Measurements from ENCODE around the gene AEBP2. TPM values are rescaled to one million over a fixed set of nuclear protein-coding genes. Genes with fewer than 3 reads are reported as not detected.

The AEBP2 gene
- total and polyA plus RNA-seq, 2 donors (not counting 3 experiments of a cell fraction or from before 2014, with no cell fraction given), result 8.8 to 42.2 TPM

- H4K20me1 ChIP-seq (replicated peaks; ENCODE audit: control insufficient read depth, extremely low read depth, insufficient read depth, low read length), result no peaks in the 10 kb centered on the region
- no peak overlapping the region for H3K4me3 ChIP-seq (replicated peaks in 1 of 3; ENCODE audit: insufficient read depth in 1 of 3, low read depth in 1 of 3, low read length in 3 of 3)
- CTCF ChIA-PET, result no interaction called here
- BruUV-seq (replicated peaks), result no TSS peak
- no peak overlapping the region for H3K9ac ChIP-seq (replicated peaks; ENCODE audit: extremely low read depth, insufficient read depth, low read length)
- dilution Hi-C loops (cut with MboI; ENCODE audit: extremely low pct_ligation_motif_present, low sequenced_read_pairs), result no loop called here
- FAIRE-seq, result no peak
- no peaks in the 10 kb centered on the region for H3K36me3 ChIP-seq (ENCODE audit: control insufficient read depth in 2 of 2, extremely low read depth in 1 of 2, insufficient read depth in 2 of 2, low read length in 2 of 2)
- no peak overlapping the region for H2AFZ ChIP-seq (ENCODE audit: low read depth, low read length)
- TF ChIP-seq MAX (IDR thresholded peaks at IDR 0.05; ENCODE audit: insufficient read depth, insufficient read length) (no peak), FOS (IDR thresholded peaks at IDR 0.05; ENCODE audit: borderline replicate concordance, insufficient read depth, low read length) (no peak), POLR2AphosphoS5 (IDR thresholded peaks at IDR 0.05; ENCODE audit: insufficient read depth, low read depth, low read length) (no peak), CTCF (IDR thresholded peaks at IDR 0.05; ENCODE audit: extremely low read depth in 1 of 2, insufficient read depth in 1 of 2, low read depth in 1 of 2, low read length in 2 of 2) (no peak)
- no peaks in the 10 kb centered on the region for H3K9me1 ChIP-seq (replicated peaks; ENCODE audit: control insufficient read depth, extremely low read depth, insufficient read depth, low read length)
- no peak overlapping the region for H3K4me2 ChIP-seq (ENCODE audit: insufficient read depth, low read length)
- no peak for DNase-seq (ENCODE audit: low read depth, low spot score)
- H3K27ac ChIP-seq (ENCODE audit: insufficient read depth, low read depth, low read length), result no peak overlapping the region
- H3K4me1 ChIP-seq (ENCODE audit: control insufficient read depth, extremely low read depth, insufficient read depth, low read length), result peaks cover 23% of the 10 kb centered on the region
- no peaks in the 10 kb centered on the region for H3K9me3 ChIP-seq (replicated peaks; ENCODE audit: control insufficient read depth, insufficient read depth, low read length)
- no peaks in the 10 kb centered on the region for H3K79me2 ChIP-seq (ENCODE audit: control insufficient read depth, insufficient read depth, low read length)
- POLR2A ChIA-PET, result no interaction called here
- no peaks in the 10 kb centered on the region for H3K27me3 ChIP-seq (ENCODE audit: control insufficient read depth in 2 of 2, insufficient read depth in 2 of 2, low read length in 2 of 2)
- intact Hi-C loops (cut with micrococcal nuclease), result no loop called here
Measured at GRCh38 chr12:19544353-19544752, 105.1 kb downstream of the AEBP2 start.

GRCh38 chr12:19545301-19545700 is 106.0 kb downstream of the AEBP2 start:
- intact Hi-C loops (cut with micrococcal nuclease), result no loop called here
- CTCF ChIA-PET, result interaction anchor here (2.4 kb wide), 2 partner anchors 18 to 38 kb away, joined by 5 to 19 read pairs; no protein-coding TSS in a partner anchor
- FAIRE-seq, result no peak

More at GRCh38 chr12:19545301-19545700, 106.0 kb downstream of the AEBP2 start:
- no peak overlapping the region for H3K9ac ChIP-seq (replicated peaks; ENCODE audit: extremely low read depth, insufficient read depth, low read length)
- H2AFZ ChIP-seq (ENCODE audit: low read depth, low read length), result no peak overlapping the region
- H3K27ac ChIP-seq (ENCODE audit: insufficient read depth, low read depth, low read length), result no peak overlapping the region
- H3K36me3 ChIP-seq (ENCODE audit: control insufficient read depth in 2 of 2, extremely low read depth in 1 of 2, insufficient read depth in 2 of 2, low read length in 2 of 2), result no peaks in the 10 kb centered on the region
- H4K20me1 ChIP-seq (replicated peaks; ENCODE audit: control insufficient read depth, extremely low read depth, insufficient read depth, low read length), result no peaks in the 10 kb centered on the region
- POLR2A ChIA-PET, result no interaction called here
- no peaks in the 10 kb centered on the region for H3K79me2 ChIP-seq (ENCODE audit: control insufficient read depth, insufficient read depth, low read length)
- no peak for DNase-seq (ENCODE audit: low read depth, low spot score)
- TF ChIP-seq FOS (IDR thresholded peaks at IDR 0.05; ENCODE audit: borderline replicate concordance, insufficient read depth, low read length) (no peak), JUN (IDR thresholded peaks at IDR 0.05; ENCODE audit: borderline replicate concordance, insufficient read depth, insufficient read length, low read depth) (no peak), EZH2 (IDR thresholded peaks at IDR 0.05; ENCODE audit: borderline replicate concordance, low read depth, low read length, severe bottlenecking) (no peak)
- dilution Hi-C loops (cut with MboI; ENCODE audit: extremely low pct_ligation_motif_present, low sequenced_read_pairs), result no loop called here
- H3K4me2 ChIP-seq (ENCODE audit: insufficient read depth, low read length), result no peak overlapping the region
- no TSS peak for BruUV-seq (replicated peaks)
- no peaks in the 10 kb centered on the region for H3K27me3 ChIP-seq (ENCODE audit: control insufficient read depth in 2 of 2, insufficient read depth in 2 of 2, low read length in 2 of 2)
- H3K9me1 ChIP-seq (replicated peaks; ENCODE audit: control insufficient read depth, extremely low read depth, insufficient read depth, low read length), result no peaks in the 10 kb centered on the region
- H3K9me3 ChIP-seq (replicated peaks; ENCODE audit: control insufficient read depth, insufficient read depth, low read length), result no peaks in the 10 kb centered on the region
- H3K4me3 ChIP-seq (replicated peaks in 1 of 3; ENCODE audit: insufficient read depth in 1 of 3, low read depth in 1 of 3, low read length in 3 of 3), result no peak overlapping the region
- H3K4me1 ChIP-seq (ENCODE audit: control insufficient read depth, extremely low read depth, insufficient read depth, low read length), result peaks cover 23% of the 10 kb centered on the region

All from endothelial cell of umbilical vein (primary cell).